Subcutaneous adipose tissue (tissue), 4 donors: ENCODE measurements around the gene PTGDS. TPM values are rescaled to one million over a fixed set of nuclear protein-coding genes. Genes with fewer than 3 reads are reported as not detected.

Experiments
- total RNA-seq, 4 donors: library from RNA; depleted of rRNA; stranded (reverse); fragments of >200 nt; gene quantifications; one replicate each; pipeline ENCODE4 v1.1.0, GENCODE V29; 2016
- TF ChIP-seq, protein P1 (sequence below): fragments of 450-650 bp; IDR thresholded peaks from one replicate; pipeline ENCODE4 v1.5.1; 2016; ENCODE audit warnings: low read depth, mild to moderate bottlenecking, control low read depth, antibody characterized with exemption, moderate library complexity

The PTGDS gene
- total RNA-seq, 4 donors from 2014 or later: 15.5 to 57.3 (median 26.8) TPM

DNA sequence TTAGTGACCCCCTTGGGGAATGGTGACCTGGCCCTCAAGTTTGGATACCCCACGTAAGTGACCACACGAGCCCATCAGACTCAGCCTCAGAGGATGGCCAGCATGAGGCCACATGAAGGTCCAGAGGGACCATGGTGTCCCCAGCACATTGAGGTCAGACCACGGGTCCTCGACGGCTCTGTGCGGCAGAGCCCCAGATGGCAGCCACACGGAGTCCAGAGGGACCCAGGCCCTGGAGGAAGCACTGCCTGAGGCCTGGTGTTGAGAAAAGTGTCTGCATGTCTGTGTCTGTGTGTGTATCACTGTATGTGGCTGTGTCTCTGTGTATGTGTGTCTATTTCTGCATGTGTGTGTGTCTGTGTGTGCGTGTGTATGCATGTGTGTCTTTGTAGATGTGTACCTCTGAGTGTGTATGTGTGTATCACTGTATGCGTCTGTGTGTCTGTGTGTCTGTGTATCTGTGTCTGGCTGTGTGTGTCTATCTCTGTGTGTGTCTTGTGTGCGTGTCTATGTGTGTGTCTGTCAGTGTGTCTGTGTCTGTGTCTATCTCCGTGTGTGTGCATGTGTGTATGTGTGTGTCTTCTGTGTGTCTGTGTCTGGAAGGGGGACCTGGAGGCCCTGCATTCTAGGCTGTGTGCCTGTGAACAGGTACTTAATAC, 6.5 kb downstream of the PTGDS start:
- TF ChIP-seq, protein P1, sequence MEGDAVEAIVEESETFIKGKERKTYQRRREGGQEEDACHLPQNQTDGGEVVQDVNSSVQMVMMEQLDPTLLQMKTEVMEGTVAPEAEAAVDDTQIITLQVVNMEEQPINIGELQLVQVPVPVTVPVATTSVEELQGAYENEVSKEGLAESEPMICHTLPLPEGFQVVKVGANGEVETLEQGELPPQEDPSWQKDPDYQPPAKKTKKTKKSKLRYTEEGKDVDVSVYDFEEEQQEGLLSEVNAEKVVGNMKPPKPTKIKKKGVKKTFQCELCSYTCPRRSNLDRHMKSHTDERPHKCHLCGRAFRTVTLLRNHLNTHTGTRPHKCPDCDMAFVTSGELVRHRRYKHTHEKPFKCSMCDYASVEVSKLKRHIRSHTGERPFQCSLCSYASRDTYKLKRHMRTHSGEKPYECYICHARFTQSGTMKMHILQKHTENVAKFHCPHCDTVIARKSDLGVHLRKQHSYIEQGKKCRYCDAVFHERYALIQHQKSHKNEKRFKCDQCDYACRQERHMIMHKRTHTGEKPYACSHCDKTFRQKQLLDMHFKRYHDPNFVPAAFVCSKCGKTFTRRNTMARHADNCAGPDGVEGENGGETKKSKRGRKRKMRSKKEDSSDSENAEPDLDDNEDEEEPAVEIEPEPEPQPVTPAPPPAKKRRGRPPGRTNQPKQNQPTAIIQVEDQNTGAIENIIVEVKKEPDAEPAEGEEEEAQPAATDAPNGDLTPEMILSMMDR: no peak

DNA sequence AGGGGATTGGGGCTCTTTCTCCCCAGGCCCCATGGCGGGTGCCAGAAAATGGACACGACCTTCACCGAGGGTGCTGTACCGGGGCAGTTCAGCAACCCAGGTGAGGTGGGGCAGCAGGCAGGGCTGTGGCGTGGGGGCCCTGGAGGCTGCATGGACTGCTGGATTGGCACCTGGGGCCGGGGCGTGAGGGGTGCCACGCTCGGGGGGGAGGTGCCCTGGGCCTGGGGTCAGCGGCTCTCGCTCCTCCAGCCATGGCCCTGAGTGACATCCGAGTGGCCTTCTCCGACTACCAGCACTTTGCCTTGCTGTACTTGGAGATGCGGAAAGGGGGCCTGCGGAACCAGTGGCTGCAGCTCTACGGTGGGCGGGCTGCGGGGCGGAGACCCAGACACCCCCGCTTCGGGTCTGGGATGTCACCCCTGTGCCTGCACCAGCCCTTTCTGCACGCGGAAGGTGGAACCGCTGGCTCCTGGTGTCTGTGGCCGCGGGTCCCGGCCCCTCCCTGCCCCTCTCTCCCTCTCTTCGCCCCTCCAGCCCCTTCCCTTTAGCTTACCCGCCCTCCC, 7.2 kb downstream of the PTGDS start:
- TF ChIP-seq, protein P1: no peak

DNA sequence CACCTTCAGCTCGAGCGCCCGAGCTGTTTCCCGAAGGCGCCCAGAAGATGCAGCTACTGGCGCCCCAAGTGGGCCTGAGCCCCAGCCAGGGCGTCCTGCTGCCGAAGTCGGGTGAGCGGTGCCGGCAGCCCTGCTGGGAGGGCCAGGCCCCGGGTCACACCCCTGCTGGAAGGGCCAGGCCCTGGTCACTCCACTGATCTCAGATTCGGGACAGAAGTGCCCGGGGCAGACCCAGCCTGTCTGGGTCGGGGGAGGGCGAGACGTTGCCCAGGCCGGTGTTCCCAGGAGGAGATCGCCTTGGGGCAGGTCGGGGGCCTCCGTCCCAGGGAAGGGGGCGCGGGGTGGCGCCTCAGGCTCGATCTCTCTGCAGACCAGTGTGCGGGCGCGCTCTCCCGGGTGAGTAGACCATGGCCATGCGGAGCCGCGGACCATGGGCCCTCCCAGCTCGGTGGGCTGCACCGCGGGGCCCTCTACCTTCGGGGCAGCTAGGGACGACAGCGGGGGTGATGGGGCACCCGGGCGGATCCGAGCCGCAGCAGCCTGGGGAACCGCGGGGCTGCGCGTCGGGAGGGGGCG, 7.8 kb downstream of the PTGDS start:
- TF ChIP-seq, protein P1: no peak

DNA sequence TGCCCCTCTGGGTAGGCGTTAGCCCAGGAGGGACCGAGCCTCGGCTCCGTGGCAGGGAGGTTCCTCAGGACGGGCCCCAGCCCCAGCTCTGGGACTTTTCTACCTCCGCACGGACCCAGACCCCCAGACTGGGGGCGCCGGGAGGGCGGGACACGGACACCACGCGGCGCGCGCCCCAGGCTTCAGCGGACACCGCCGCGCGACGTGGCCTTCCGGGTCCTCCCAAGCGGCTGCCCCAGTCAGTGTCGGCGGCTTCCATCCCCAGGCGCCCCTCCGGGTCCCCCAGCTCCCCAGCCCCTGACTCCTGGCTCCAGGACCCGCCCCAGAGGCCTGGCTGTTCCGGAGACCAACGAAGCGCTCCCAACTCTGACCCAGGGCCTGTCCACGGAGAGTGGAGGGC, 8.5 kb downstream of the PTGDS start:
- TF ChIP-seq, protein P1: no peak

DNA sequence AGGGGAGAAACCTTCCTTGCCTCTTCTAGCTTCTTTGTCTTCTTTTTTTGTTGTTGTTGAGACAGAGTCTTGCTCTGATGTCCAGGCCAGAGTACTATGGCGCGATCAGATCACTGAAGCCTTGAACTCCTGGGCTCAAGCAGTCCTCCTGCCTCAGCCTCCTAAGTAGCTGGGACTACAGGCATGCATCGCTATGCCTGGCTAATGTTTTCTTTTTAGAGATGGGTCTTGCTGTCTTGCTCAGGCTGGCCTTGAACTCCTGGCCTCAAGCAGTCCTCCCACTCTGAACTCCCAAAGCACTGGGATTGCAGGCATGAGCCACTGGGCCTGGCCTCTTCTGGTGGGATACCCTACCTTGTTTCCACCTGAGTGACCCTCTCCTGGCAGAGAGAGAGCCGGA, 11.6 kb downstream of the PTGDS start:
- TF ChIP-seq, protein P1: no peak

DNA sequence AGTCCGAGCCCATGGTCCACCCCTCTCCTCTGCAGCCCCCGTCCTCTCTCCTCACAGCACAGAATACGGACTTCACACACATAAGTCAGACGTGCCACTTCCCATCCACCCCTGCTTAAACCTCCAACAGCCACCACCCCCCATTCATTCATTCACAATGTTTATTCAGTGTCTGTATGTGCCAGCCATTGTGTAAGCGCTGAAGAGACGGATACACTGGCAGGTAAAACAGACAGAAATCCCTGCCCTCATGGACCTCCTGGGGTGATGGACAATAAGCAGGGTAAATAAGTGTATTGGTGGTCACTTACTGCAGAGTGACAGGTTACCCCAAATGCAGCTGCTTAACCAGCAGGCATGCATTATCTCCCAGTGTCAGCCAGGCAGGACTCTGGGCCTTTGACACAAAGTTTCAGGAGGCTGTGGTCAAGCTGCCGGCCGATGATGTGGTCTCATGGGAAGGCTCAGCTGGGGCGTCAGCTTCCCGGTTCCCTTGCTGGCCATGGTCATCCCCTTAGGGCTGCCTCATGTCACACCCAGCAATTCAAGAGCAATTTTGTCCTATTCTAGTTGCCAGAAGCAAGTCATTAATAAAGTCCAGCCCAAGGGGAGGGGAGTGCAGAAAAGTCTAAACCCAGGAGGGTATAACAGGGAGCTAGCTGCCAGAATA, 13.1 kb downstream of the PTGDS start:
- TF ChIP-seq, protein P1: no peak
